HG03175 (cell line): Measurements from ENCODE around the gene CBFA2T3.
"Not testable (repeated sequence)": the region's sequence is repeated elsewhere in the genome, so short reads cannot be mapped to it uniquely, and the experiment has no call there.

Experiments used
- ATAC-seq: cut with Tn5 transposase; IDR thresholded peaks from one replicate; pipeline ENCODE4 v1.9.1; 2021; ENCODE audit warnings: mild to moderate bottlenecking, moderate library complexity; ENCODE audit not compliant: unreplicated experiment

CBFA2T3 gene

GRCh38 chr16:88894681-88895300 lies 82.2 kb downstream of the CBFA2T3 start:
- no peak for ATAC-seq

- not testable (repeated sequence) for ATAC-seq
Measured at GRCh38 chr16:88894266-88894665, 82.7 kb downstream of the CBFA2T3 start.

DNA sequence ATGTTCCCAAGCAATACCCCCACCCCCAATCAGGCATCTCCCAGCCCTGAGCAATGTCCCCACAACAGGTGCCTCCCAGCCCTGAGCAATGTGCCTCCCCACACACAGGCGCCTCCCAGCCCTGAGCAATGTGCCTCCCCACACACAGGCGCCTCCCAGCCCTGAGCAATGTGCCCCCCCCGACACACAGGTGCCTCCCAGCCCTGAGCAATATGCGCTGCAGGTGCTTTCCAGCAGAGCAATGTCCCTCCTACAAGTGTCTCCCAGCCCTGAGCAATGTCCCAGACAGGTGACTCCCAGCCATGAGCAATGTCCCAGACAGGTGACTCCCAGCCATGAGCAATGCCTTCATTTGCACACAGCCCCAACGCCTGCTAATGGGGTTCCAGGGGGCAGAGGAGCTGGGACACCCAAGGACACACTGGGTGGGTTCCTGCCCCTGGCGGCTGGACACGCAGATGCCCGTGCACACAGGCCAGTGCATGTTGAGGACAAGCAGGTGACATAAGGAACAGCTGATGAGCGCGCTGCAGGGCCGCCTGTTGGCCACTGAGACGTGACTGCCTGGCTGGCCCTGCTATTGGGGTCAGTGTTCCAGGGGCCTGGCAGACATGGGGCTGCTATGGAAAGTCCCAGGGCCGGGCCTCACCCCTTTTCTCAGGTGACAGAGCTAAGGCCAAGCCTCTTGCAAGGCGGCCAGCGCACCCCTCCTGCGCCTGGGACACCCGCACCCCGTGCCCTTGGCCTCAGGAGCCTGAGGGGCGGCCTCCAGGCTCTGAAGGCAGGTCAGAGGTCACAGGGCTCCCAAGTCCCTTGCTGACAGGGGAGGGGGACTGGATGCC lies 83.7 kb downstream of the CBFA2T3 start:
- ATAC-seq: no peak

DNA sequence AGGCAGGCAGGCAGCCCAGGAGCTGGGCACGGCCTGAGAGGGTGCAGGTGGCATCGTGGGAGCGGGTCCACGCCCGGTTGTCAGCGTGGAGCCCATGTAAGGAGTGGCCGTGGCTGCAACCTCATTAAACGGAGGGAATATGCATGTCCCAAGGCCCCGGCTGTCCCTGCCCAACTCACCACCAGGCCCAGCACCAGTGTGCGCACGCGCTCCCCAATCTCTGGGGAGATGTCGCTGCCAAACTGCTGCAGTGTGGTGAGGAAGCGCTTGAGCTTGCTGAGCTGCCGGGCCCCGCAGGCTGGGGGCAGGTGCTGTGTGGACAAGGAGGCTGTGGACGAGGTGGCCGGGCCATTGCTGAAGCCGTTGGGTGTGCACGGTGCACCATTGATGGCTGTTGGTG lies 84.9 kb downstream of the CBFA2T3 start:
- no peak for ATAC-seq

GRCh38 chr16:88891083-88891482 lies 85.9 kb downstream of the CBFA2T3 start:
- no peak for ATAC-seq

- ATAC-seq: not testable (repeated sequence)
Measured at GRCh38 chr16:88889702-88890352, 87.2 kb downstream of the CBFA2T3 start.

DNA sequence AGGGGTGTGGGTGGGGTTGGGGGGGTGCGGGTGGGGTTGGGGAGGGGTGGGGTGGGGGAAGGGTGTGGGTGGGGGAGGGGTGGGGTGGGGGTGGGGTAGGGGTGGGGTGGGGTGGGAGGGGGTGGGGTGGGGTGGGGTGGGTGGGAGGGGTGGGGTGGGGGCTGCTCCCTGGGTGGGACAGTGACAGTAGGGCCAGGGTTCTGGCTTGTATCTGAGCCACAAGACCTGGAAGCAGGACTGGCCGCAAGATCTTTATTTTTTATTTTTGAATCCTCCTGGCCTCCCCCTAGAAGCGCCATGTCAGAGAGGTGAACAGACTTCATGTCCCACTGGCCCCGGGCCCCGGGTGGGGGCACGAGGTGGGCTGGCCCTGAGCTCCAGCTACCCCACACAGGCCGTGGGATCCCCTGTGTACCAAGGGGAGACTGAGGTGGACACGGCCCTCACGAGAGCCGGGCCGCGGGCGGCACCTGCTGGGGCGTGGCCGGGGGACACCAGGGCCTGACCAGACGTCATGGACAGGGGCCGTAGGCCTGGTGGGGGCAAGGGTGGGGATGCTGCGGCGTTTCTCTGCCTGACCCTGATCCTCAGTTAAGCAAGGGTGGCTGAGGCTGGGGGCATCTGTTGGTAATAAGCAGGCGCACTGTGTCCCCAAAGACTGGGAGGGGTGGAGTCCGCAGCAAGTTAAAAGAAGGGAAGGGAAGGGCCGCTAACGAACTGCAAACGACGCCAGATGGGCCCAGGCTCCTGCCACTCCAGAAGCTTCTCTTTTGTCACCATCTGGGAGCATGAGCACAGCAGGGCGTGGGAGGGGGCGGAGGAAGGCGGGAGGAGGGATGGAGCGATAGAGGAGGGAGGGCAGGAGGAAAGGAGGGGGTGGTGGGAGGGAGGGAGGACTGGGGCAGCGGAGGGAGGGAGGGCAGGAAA lies 88.3 kb downstream of the CBFA2T3 start:
- ATAC-seq: no peak

DNA sequence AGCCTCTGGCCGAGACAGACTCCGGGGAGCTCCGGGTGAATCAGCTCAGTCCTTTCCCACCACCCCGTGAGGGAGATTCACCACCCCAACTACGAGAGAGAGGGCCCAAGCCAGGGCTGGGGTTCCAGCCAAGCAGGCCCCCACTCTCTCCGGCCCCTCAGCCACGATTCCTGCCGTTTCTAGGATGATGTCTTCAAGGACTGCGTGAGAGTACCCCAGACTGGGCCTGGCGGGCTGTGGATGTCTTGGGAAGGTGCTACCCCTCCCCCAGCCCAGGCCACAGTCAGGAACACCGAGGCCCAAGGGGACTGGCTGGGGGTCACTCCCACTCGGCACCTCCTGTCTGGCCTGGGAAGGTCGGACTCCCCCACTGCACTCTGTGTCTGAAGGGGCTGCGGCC lies 89.0 kb downstream of the CBFA2T3 start:
- ATAC-seq: no peak

- no peak for ATAC-seq
Measured at GRCh38 chr16:88886845-88887521, 90.0 kb downstream of the CBFA2T3 start.

- ATAC-seq: no peak
Measured at GRCh38 chr16:88886420-88886844, 90.6 kb downstream of the CBFA2T3 start.

- no peak for ATAC-seq
Measured at GRCh38 chr16:88885693-88886280, 91.2 kb downstream of the CBFA2T3 start.

- no peak for ATAC-seq
Measured at GRCh38 chr16:88884569-88885271, 92.3 kb downstream of the CBFA2T3 start.

DNA sequence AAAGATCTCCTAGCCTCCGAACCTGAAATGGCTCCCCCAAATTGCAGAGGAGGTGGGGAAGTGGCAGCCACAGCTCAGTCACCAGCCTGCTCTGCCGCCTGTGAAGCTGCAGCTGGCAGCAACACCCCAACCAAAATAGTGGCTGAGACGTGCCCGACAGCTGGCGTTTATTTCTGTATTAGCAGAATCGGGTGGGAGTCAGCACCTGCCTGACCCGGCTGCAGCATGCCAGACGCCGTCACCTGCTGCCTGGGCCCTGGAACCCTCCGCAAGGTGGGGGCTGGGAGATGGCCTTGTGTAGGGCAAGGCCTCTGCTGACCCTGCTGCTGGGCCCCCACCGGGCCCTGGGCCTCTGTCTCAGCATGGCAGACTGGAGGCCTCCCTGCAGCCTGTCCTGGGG lies 93.1 kb downstream of the CBFA2T3 start:
- ATAC-seq: no peak

- ATAC-seq: no peak
Measured at GRCh38 chr16:88883117-88883895, 93.7 kb downstream of the CBFA2T3 start.

DNA sequence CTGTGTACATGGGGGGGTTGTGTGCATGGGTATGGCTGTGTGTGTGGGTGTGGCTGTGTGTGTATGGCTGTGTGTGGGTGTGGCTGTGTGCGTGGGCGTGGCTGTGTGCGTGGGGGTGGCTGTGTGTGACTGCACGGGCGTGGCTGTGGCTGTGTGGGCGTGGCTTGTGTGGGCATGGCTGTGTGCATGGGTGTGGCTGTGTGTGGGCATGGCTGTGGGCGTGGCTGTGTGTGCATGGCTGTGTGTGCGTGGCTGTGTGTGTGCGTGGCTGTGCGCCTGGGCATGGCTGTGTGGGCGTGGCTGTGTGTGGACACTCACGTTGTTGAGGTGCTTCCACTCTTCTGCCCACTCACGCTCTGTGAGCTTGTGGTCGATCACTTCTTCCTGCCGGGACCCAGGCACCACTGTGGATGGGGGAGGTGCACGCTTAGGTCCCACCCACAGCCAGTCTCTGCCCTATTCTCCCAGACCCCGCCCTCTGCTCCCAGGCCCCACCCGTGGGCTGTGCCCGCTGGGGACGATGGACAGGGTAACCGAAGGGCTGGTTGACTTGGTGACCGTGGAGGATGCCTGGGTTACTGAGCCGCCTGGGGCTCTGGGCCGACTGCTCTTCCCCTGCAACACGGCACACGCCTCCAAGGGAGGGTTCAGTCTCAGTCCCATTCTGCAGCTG lies 94.5 kb downstream of the CBFA2T3 start:
- ATAC-seq: no peak

DNA sequence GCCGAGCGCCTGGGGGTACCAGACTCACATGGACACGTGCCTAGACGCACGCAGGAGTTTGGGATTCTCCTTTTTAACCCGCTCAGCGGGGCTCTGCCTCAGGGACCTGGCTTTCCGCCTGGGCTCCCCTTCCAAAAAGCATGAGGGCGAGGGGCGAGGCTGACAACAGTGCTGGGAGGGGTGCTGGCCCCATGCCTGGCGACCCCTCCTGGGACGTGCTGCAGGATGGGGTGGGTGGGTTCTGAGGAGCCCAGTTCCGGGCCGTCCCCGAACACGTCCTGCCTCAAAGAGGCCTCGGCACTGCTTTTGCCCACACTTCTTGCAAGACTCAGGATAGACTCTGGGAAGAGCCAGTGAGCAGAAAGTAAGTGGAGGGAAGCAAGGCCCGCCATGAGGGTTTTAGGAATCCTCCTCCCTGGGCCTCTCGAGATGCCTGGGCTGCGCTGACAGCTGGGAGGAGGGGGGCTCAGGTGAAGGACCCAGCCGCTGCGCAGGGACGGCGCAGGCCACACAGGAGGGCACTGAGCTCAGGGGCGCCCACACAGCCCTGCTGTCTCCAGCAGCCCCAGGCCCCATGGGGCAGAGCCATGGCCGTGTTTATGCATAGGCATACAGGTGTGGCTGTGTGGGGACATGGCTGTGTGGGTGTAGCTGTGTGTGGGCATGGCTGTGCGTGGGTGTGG lies 95.2 kb downstream of the CBFA2T3 start:
- ATAC-seq: no peak

- ATAC-seq: no peak
Measured at GRCh38 chr16:88881007-88881615, 95.9 kb downstream of the CBFA2T3 start.
